Left lung (tissue), 10 donors: ENCODE data around the gene UBN2. TPM values are rescaled to one million over a fixed set of nuclear protein-coding genes. Genes with fewer than 3 reads are reported as not detected.
A peak's percentile ranks its signal among the peaks of the same experiment; 100 is the strongest.

Experiments used
- ATAC-seq: fragments of 200-7000 bp; cut with Tn5 transposase; one replicate; pipeline ENCODE4 v1.9.1; 2020; ENCODE audit warnings: moderate library complexity
- DNase-seq, 4 donors: peaks; one replicate each; pipeline ENCODE4 v3.0.0-alpha.2; 2013 to 2020
- H3K27ac ChIP-seq, 2 donors: fragments of 200-600 bp; sonication (generic) in 1 of 2; one replicate each; pipeline versions ENCODE4 v1.5.0 to v1.8.0; 2020 to 2021
- H3K27me3 ChIP-seq, 2 donors: fragments of 200-600 bp; sonication (generic) in 1 of 2; one replicate each; pipeline versions ENCODE4 v1.5.0 to v1.8.0; 2020 to 2021
- H3K36me3 ChIP-seq, 2 donors: fragments of 200-600 bp; sonication (generic) in 1 of 2; one replicate each; pipeline versions ENCODE4 v1.5.0 to v1.8.0; 2020 to 2021
- H3K4me1 ChIP-seq, 2 donors: fragments of 200-600 bp; one replicate each; pipeline ENCODE4 v1.8.0; 2021
- H3K4me3 ChIP-seq, 2 donors: fragments of 200-600 bp; sonication (generic) in 1 of 2; one replicate each; pipeline versions ENCODE4 v1.5.0 to v1.8.0; 2020 to 2021; ENCODE audit warnings: mild to moderate bottlenecking in 1 of 2
- H3K9me3 ChIP-seq, 2 donors: fragments of 200-600 bp; sonication (generic) in 1 of 2; one replicate each; pipeline versions ENCODE4 v1.5.0 to v1.8.0; 2020 to 2021
- intact Hi-C, 2 donors: fragments of 100-400 bp; cut with DNase I; formaldehyde crosslinking; loops; one replicate each; pipeline versions ENCODE4 v1.11.2 to v1.14.2; 2022
- polyA plus RNA-seq, 6 donors: library from polyadenylated mRNA; unstranded; fragments of 120-200 nt; gene quantifications; one replicate each; pipeline ENCODE4 v1.2.1, GENCODE V29; 2013; ENCODE audit not compliant: insufficient read length in 6 of 6
- total RNA-seq, 2 donors: library from RNA; stranded (reverse); fragmentation: NEBNext Ultra II Directional; extraction: Animal tissue kit (Norgen Biotek cat#: 25700); gene quantifications; one replicate each; pipeline ENCODE4 v1.2.1, GENCODE V29; 2021
- TF ChIP-seq, protein P1 (sequence below), 2 donors: fragments of 200-600 bp; sonication (generic) in 1 of 2; IDR thresholded peaks; one replicate each; pipeline versions ENCODE4 v1.5.0 to v1.8.0; 2021; ENCODE audit warnings: antibody characterized with exemption in 2 of 2
- donor health status: DM: no; HTN: yes; CAD: no.
- donor health status: DM: no; HTN: no; CAD: no.

The UBN2 gene
- total and polyA plus RNA-seq, 8 donors: 16.9 to 27.1 (median 23.0) TPM

DNA sequence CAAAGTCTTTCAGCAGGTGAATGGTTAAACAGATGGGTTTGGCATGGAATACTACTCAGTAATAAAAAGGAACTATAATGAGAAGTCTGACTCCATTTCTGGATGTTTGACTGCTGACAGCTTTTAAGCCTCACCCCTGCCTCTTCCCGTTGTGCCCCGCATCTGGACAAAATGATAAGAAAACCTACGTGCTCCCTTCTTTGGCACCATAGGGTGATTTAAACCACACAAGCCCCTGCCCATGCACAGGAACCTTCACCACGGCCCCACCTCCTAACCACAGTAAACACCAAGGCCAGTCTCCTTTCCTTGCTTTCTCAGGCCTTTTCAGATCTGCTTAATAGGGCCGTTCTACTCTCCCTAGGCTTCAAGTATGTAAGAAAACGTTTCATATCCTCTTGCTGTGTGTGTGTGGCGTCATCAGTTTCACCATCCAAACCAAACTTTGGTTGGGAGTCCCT lies 47.1 kb upstream of the UBN2 start:
- TF ChIP-seq, protein P1, sequence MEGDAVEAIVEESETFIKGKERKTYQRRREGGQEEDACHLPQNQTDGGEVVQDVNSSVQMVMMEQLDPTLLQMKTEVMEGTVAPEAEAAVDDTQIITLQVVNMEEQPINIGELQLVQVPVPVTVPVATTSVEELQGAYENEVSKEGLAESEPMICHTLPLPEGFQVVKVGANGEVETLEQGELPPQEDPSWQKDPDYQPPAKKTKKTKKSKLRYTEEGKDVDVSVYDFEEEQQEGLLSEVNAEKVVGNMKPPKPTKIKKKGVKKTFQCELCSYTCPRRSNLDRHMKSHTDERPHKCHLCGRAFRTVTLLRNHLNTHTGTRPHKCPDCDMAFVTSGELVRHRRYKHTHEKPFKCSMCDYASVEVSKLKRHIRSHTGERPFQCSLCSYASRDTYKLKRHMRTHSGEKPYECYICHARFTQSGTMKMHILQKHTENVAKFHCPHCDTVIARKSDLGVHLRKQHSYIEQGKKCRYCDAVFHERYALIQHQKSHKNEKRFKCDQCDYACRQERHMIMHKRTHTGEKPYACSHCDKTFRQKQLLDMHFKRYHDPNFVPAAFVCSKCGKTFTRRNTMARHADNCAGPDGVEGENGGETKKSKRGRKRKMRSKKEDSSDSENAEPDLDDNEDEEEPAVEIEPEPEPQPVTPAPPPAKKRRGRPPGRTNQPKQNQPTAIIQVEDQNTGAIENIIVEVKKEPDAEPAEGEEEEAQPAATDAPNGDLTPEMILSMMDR (IDR thresholded peaks at IDR 0.05): no peak
- no peak for DNase-seq
- Histone ChIP-seq H3K9me3 (no peaks in the 10 kb centered on the region), H3K27me3 (no peaks in the 10 kb centered on the region), H3K36me3 (no peaks in the 10 kb centered on the region), H3K27ac (no peak overlapping the region), H3K4me3 (no peak overlapping the region), H3K4me1 (no peaks in the 10 kb centered on the region)
- no peak for ATAC-seq
- intact Hi-C loops: no loop called here

DNA sequence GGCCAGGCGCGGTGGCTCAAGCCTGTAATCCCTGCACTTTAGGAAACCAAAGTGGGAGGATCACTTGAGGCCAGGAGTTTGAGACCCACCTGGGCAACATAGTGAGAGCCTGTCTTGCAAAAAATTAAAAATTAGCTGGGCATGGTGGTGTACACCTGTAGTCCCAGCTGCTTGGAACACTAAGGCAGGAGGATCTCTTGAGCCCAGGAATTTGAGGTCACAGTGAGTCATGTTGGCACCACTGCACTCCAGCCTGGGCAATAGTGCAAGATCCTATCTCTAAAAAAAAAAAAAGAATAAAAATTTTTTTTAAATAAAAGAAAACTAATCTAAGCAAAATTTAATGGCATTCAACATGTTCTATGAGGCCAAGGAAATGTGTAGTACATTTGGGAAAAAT lies 44.9 kb upstream of the UBN2 start:
- TF ChIP-seq, protein P1 (IDR thresholded peaks at IDR 0.05): no peak
- no peaks in the 10 kb centered on the region for H3K27me3 ChIP-seq
- no peaks in the 10 kb centered on the region for H3K36me3 ChIP-seq
- no peaks in the 10 kb centered on the region for H3K9me3 ChIP-seq
- H3K27ac ChIP-seq: no peak overlapping the region
- ATAC-seq (no peak), DNase-seq (no peak)
- H3K4me3 ChIP-seq: no peak overlapping the region
- no peaks in the 10 kb centered on the region for H3K4me1 ChIP-seq
- intact Hi-C loops: no loop called here

DNA sequence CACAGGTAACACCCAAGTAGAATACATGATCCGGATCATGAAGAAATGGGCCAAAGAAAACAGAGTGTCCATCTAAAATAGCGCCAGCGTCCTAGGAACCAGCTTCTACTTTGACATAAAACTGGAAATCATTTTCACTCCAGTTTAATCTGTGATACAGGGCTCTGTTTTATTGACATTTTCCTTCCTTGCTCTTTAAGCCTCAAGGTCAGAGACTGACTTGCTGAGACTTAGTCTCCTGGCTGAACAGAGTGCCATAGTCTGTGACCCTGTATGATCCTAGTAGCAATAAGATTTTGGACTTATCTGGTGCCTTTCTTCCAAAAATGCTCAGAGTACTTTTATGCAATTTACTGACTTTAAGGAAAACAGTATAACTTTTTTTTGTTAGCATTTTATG lies 41.7 kb upstream of the UBN2 start:
- Histone ChIP-seq H3K36me3 (no peaks in the 10 kb centered on the region), H3K4me3 (no peak overlapping the region), H3K27ac (no peak overlapping the region), H3K4me1 (no peaks in the 10 kb centered on the region), H3K9me3 (no peaks in the 10 kb centered on the region), H3K27me3 (no peaks in the 10 kb centered on the region)
- TF ChIP-seq, protein P1 (IDR thresholded peaks at IDR 0.05): no peak
- DNase-seq: no peak
- intact Hi-C loops: no loop called here
- ATAC-seq: no peak

DNA sequence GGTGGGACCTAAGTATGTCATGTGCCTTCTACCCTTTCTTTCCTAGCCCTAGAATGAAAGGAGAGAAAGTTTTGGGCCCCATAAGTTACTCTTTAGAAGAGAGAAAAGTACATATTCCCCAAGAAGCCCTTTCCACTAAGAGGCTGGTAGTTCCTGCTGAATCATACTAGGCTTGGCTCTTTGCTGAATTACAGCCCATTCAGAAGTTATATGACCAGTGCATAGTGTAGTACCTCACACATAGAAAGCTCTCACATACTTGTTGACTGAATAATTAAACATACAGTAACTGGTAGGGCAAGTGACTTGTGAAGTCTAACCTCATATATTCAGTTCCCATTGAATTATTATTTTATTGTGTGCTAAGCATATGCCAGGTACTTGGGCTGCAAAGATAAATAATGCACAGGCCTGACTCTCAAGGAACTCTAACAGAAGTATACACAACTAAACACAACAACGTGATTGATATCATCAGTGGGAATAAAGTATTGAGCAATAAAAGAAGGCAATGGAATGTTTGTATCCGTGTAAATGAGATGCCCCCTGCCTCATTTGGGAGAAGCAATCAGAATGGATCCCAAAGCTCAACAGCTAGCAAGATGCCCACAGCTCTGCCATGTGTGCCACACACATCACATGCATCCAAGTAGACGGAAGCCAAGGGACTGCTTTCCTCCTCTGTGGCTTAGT lies 38.9 kb upstream of the UBN2 start:
- TF ChIP-seq, protein P1 (IDR thresholded peaks at IDR 0.05): no peak
- Histone ChIP-seq H3K4me1 (no peaks in the 10 kb centered on the region), H3K9me3 (no peaks in the 10 kb centered on the region), H3K36me3 (no peaks in the 10 kb centered on the region), H3K27ac (no peak overlapping the region), H3K4me3 (no peak overlapping the region), H3K27me3 (no peaks in the 10 kb centered on the region)
- intact Hi-C loops: no loop called here
- ATAC-seq: peak; percentile 86
- no peak for DNase-seq

DNA sequence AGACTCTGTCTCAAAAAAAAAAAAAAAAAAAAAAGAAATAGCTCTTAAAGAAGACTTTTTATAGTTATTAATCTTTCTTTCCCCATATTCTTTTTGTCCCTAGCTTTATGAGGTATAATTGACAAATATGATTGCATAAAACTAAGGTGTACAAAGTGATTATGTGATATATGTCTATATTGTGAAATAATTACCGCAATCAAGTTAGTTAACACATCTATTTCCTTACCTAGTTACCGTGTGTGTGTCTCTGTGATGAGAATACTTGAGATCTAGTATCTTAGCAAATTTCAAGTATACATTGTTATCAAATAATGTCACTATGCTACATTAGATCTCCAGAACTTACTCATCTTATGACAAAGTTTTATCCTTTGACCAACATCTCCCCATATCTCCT lies 30.7 kb upstream of the UBN2 start:
- H3K27me3 ChIP-seq: no peaks in the 10 kb centered on the region
- H3K9me3 ChIP-seq: peaks cover 0 to 12% of the 10 kb centered on the region in 2 donors
- TF ChIP-seq, protein P1 (IDR thresholded peaks at IDR 0.05): no peak
- DNase-seq (no peak), ATAC-seq (no peak)
- no peaks in the 10 kb centered on the region for H3K36me3 ChIP-seq
- H3K27ac ChIP-seq: no peak overlapping the region
- no peak overlapping the region for H3K4me3 ChIP-seq
- H3K4me1 ChIP-seq: no peaks in the 10 kb centered on the region
- intact Hi-C loops: no loop called here
